ENCODE measurements around the gene ADD3. TPM values are rescaled to one million over a fixed set of nuclear protein-coding genes. Genes with fewer than 3 reads are reported as not detected.

ADD3 gene
- total and polyA plus RNA-seq, 10 of the 15 experiments (the other 5 are each of a cell fraction or from before 2014, with no cell fraction given), result 27.3 to 129 (median 67.8) TPM

GRCh38 chr10:110141185-110141584, 133.4 kb downstream of the ADD3 start:
- ChIA-PET SMC1A (ENCODE audit: uncharacterized antibody, unreplicated experiment) (interaction anchor here (0.6 to 1.7 kb wide), 9 partner anchors 10 to 761 kb away, joined by 3 to 12 read pairs (median 4); no protein-coding TSS in a partner anchor), CTCF (interaction anchor here (0.7 to 4.8 kb wide), 4 partner anchors 9 to 268 kb away, joined by 3 to 105 read pairs (median 4); no protein-coding TSS in a partner anchor), POLR2A (interaction anchor here (0.6 kb wide), 1 partner anchor 74 kb away, joined by 4 read pairs; no protein-coding TSS in a partner anchor), RAD21 (ENCODE audit: unreplicated experiment) (interaction anchor here (0.6 to 2.5 kb wide), 5 partner anchors 83 to 334 kb away, joined by 3 to 12 read pairs (median 4); no protein-coding TSS in a partner anchor)
- Histone ChIP-seq H3K27me3 (replicated peaks in 1 of 2; ENCODE audit: control insufficient read depth in 2 of 2, insufficient read depth in 2 of 2, low read length in 1 of 2) (peaks cover 0 to 1% of the 10 kb centered on the region in 2 experiments; a peak in 2 of 4 replicates), H3K36me3 (ENCODE audit: control insufficient read depth in 2 of 2, insufficient read depth in 2 of 2, low read length in 1 of 2) (no peaks in the 10 kb centered on the region), H4K20me1 (ENCODE audit: control insufficient read depth, insufficient read depth) (no peaks in the 10 kb centered on the region), H3K9me3 (replicated peaks; ENCODE audit: control insufficient read depth, insufficient read depth, low read length) (no peaks in the 10 kb centered on the region), H3K4me3 (no peak overlapping the region), H3K27ac (ENCODE audit: control insufficient read depth, insufficient read depth) (no peak overlapping the region), H2AFZ (ENCODE audit: control insufficient read depth, low read depth, low read length) (no peak overlapping the region), H3K4me2 (ENCODE audit: control insufficient read depth, insufficient read depth) (no peak overlapping the region), H3K9ac (ENCODE audit: control insufficient read depth, insufficient read depth, low read length) (no peak overlapping the region), H3K79me2 (ENCODE audit: control insufficient read depth, insufficient read depth, low read length) (no peaks in the 10 kb centered on the region), H3K4me1 (ENCODE audit: control insufficient read depth, insufficient read depth, low read length) (peaks cover 5% of the 10 kb centered on the region)
- in situ Hi-C loops (cut with MboI) (no loop called here), intact Hi-C loops (cut with micrococcal nuclease; ENCODE audit: unreplicated experiment) (no loop called here)
- WGBS (ENCODE audit: insufficient coverage, insufficient replicate concordance, low lambda C conversion rate, missing lambda C conversion rate), result 100% methylated on average over 1 of the region's 1 CpG
- BruUV-seq (replicated peaks), result no TSS peak
- FAIRE-seq, result no peak
- ATAC-seq, result no peak
- DNase-seq (ENCODE audit: low read depth, low spot score), result no peak
- no peak for TF ChIP-seq CHD2 (IDR thresholded peaks at IDR 0.05; ENCODE audit: borderline replicate concordance, low read depth, low read length)
- TF ChIP-seq TCF3 (IDR thresholded peaks at IDR 0.05; ENCODE audit: borderline replicate concordance, insufficient read depth, low read depth, low read length), result no peak
- TF ChIP-seq RELB (IDR thresholded peaks at IDR 0.05; ENCODE audit: low read depth), result no peak
- no peak for TF ChIP-seq NBN (IDR thresholded peaks at IDR 0.05)
- TF ChIP-seq POLR2A (IDR thresholded peaks at IDR 0.05; ENCODE audit: low read depth, low read length), result no peak
- TF ChIP-seq STAT1 (conservative IDR thresholded peaks at IDR 0.05), result no peak
- no peak for TF ChIP-seq ASH2L (IDR thresholded peaks at IDR 0.05; ENCODE audit: borderline replicate concordance, low read depth)
- TF ChIP-seq PAX8 (IDR thresholded peaks at IDR 0.05), result no peak
- no peak for TF ChIP-seq MYC (IDR thresholded peaks at IDR 0.05; ENCODE audit: insufficient read depth, insufficient read length, insufficient replicate concordance, low read length, severe bottlenecking)
- no peak for TF ChIP-seq YY1 (IDR thresholded peaks at IDR 0.05; ENCODE audit: low read depth, low read length)
- TF ChIP-seq TARDBP (IDR thresholded peaks at IDR 0.05; ENCODE audit: borderline replicate concordance), result no peak

All from GM12878 (cell line).